Stomach (tissue), 19 donors: ENCODE data around the gene SIPA1. TPM values are rescaled to one million over a fixed set of nuclear protein-coding genes. Genes with fewer than 3 reads are reported as not detected.

Experiments
- DNase-seq, 2 donors: peaks; one replicate each; pipeline versions ENCODE4 v3.0.0 to v3.0.0-alpha.2; 2013 to 2019
- H3K27ac ChIP-seq, 5 donors: fragments of 200-600 bp in 4 of 5; sonication (generic) in 4 of 5; one replicate each; pipeline ENCODE4 v1.5.1; 2013 to 2019; ENCODE audit warnings: mild to moderate bottlenecking in 1 of 5, moderate library complexity in 1 of 5
- H3K27me3 ChIP-seq, 3 donors: fragments of 200-600 bp; sonication (generic); one replicate each; pipeline ENCODE4 v1.5.1; 2017 to 2019; ENCODE audit warnings: mixed run types in 1 of 3
- H3K36me3 ChIP-seq, 4 donors: fragments of 200-600 bp; sonication (generic); 1 replicate in 3 of 4; 2 replicates in 1 of 4; pipeline ENCODE4 v1.5.1; 2016 to 2019
- H3K4me1 ChIP-seq, 4 donors: fragments of 200-600 bp; sonication (generic); one replicate each; pipeline ENCODE4 v1.5.1; 2016 to 2019
- H3K4me3 ChIP-seq, 4 donors: fragments of 200-600 bp; sonication (generic) in 3 of 4; one replicate each; pipeline ENCODE4 v1.5.1; 2016 to 2019; ENCODE audit warnings: mild to moderate bottlenecking in 1 of 4
- H3K9me3 ChIP-seq, 4 donors: fragments of 200-600 bp; sonication (generic); one replicate each; pipeline ENCODE4 v1.5.1; 2016 to 2019
- CTCF ChIP-seq, 7 experiments: fragments of 450-650 bp in 4 of 7; fragments of 200-600 bp in 3 of 7; sonication (generic) in 3 of 7; IDR thresholded peaks; one replicate each; pipeline ENCODE4 v1.5.1; 2016 to 2019; ENCODE audit warnings: antibody characterized with exemption in 7 of 7, control low read depth in 2 of 7, mild to moderate bottlenecking in 1 of 7
- EP300 ChIP-seq: sonication (generic); formaldehyde crosslinking; IDR thresholded peaks from one replicate; pipeline ENCODE4 v1.6.1; 2017; ENCODE audit warnings: antibody characterized with exemption
- POLR2A ChIP-seq, 4 donors: fragments of 450-650 bp; IDR thresholded peaks; one replicate each; pipeline ENCODE4 v1.6.1; 2016; ENCODE audit warnings: antibody characterized with exemption in 4 of 4, control low read depth in 2 of 4, mild to moderate bottlenecking in 1 of 4, moderate library complexity in 1 of 4
- POLR2AphosphoS5 ChIP-seq, 3 donors: sonication (generic); formaldehyde crosslinking; IDR thresholded peaks; one replicate each; pipeline ENCODE4 v1.6.1; 2016; ENCODE audit warnings: antibody characterized with exemption in 3 of 3
- WGBS, 5 donors: extraction: QIAGEN DNeasy Blood & Tissue Kit in 3 of 5; methylation state at CpG; one replicate each; pipeline versions ENCODE4 v1.1.5 to v1.1.7; 2013 to 2018; 5-methylcytosine and 5-hydroxymethylcytosine counted together
- intact Hi-C: fragments of 100-400 bp; cut with DNase I; formaldehyde crosslinking; loops from one replicate; pipeline ENCODE4 v1.15.1; 2023; ENCODE audit warnings: low total_unique reads
- long read RNA-seq, 10 donors: transcript quantifications; one replicate each; lab custom pipeline, GENCODE V29; 2026
- polyA plus RNA-seq, 3 donors: library from polyadenylated mRNA; stranded (reverse); fragments of 200-250 nt; gene quantifications; one replicate each; pipeline ENCODE4 v1.2.3, GENCODE V29; 2013
- total RNA-seq, 5 donors: library from RNA; depleted of rRNA; stranded (reverse); fragments of >200 nt; gene quantifications; one replicate each; pipeline versions ENCODE4 v1.1.0 to v1.2.3, GENCODE V29; 2014 to 2016
- donor health status: healthy with polysubstance abuse.
- donor health status: Bipolar disorder and iron deficiency.
- donor health status: healthy.

The SIPA1 gene
- 10 to 100 TPM; 13.2 to 47.5 (median 33.8) TPM for total RNA-seq
- 10 to 100 TPM; 59.9 to 80.4 (median 67.6) TPM for polyA plus RNA-seq
- long read RNA-seq, donor 1: 0 reads
- long read RNA-seq, donor 2, partial matches to known transcripts: 0 of 5 reads
- long read RNA-seq, donor 2, other reads (novel, unspliced or antisense): 0 of 5 reads
- long read RNA-seq, donor 3, partial matches to known transcripts: 0 of 2 reads
- long read RNA-seq, donor 3, other reads (novel, unspliced or antisense): 0 of 2 reads
- long read RNA-seq, donor 4: 0 reads
- long read RNA-seq, donor 5, partial matches to known transcripts: 0 of 1 reads
- long read RNA-seq, donor 5, other reads (novel, unspliced or antisense): 0 of 1 reads
- long read RNA-seq, donor 6, partial matches to known transcripts: 0 of 6 reads
- long read RNA-seq, donor 6, other reads (novel, unspliced or antisense): 0 of 6 reads
- long read RNA-seq, donor 7, partial matches to known transcripts: 0 of 2 reads
- long read RNA-seq, donor 7, other reads (novel, unspliced or antisense): 0 of 2 reads
- long read RNA-seq, donor 8, partial matches to known transcripts: 0 of 1 reads
- long read RNA-seq, donor 8, other reads (novel, unspliced or antisense): 0 of 1 reads
- long read RNA-seq, donor 9: 0 reads
- long read RNA-seq, donor 10: 0 reads

GRCh38 chr11:65637794-65638419, at the start of gene SIPA1:
Gene SIPA1, plus strand, starts transcription at chr11:65638101. Its CDS starts 2,821 bp downstream, at chr11:65640922.
- TF ChIP-seq POLR2AphosphoS5 (IDR thresholded peaks at IDR 0.05): peak; percentile 25 to 73 (median 41)
- no peak for TF ChIP-seq EP300
- TF ChIP-seq CTCF (IDR thresholded peaks at IDR 0.05): peak in 2 of 7 experiments; percentile 24 to 28
- TF ChIP-seq POLR2A (IDR thresholded peaks at IDR 0.05): no peak
- H3K36me3 ChIP-seq: peaks cover 36 to 63% (median 55%) of the 10 kb centered on the region in 4 donors
- peak within 1 kb of the TSS; percentile 70 to 88 (median 79) for H3K4me3 ChIP-seq
- 3 to 19% (median 4%) methylated on average over 9 to 46 of the region's 46 CpGs for WGBS, 5 donors
- intact Hi-C loops: no loop called here
- DNase-seq: peak; percentile 78 to 93
- H3K9me3 ChIP-seq: no peaks in the 10 kb centered on the region
- H3K27ac ChIP-seq: peak within 1 kb of the TSS; percentile 85 to 95 (median 89)
- no peaks in the 10 kb centered on the region for H3K27me3 ChIP-seq
- peaks cover 36 to 70% (median 52%) of the 10 kb centered on the region in 4 donors for H3K4me1 ChIP-seq

GRCh38 chr11:65588199-65589054, 49.5 kb upstream of the SIPA1 start:
- Histone ChIP-seq H3K9me3 (no peaks in the 10 kb centered on the region), H3K4me3 (no peak overlapping the region), H3K27ac (peak overlapping the region; percentile 8 to 81 (median 71)), H3K4me1 (peaks cover 34 to 96% (median 72%) of the 10 kb centered on the region in 4 donors), H3K27me3 (no peaks in the 10 kb centered on the region), H3K36me3 (peaks cover 18 to 83% (median 72%) of the 10 kb centered on the region in 4 donors)
- no peak for TF ChIP-seq EP300
- peak in 5 of 7 experiments; percentile 36 to 75 (median 72) for TF ChIP-seq CTCF (IDR thresholded peaks at IDR 0.05)
- TF ChIP-seq POLR2A (IDR thresholded peaks at IDR 0.05): no peak
- TF ChIP-seq POLR2AphosphoS5 (IDR thresholded peaks at IDR 0.05): peak in 1 of 3 donors; percentile 17
- intact Hi-C loops: no loop called here
- 11 to 48% (median 46%) methylated on average over 11 to 13 of the region's 13 CpGs for WGBS, 5 donors
- DNase-seq: peak; percentile 80 to 82

GRCh38 chr11:65589444-65590239, 48.3 kb upstream of the SIPA1 start:
- Histone ChIP-seq H3K27me3 (no peaks in the 10 kb centered on the region), H3K4me1 (peaks cover 35 to 94% (median 77%) of the 10 kb centered on the region in 4 donors), H3K27ac (peak overlapping the region in 3 of 5 donors; percentile 27 to 81 (median 34)), H3K9me3 (no peaks in the 10 kb centered on the region), H3K4me3 (no peak overlapping the region), H3K36me3 (peaks cover 14 to 73% (median 62%) of the 10 kb centered on the region in 4 donors)
- TF ChIP-seq POLR2A (IDR thresholded peaks at IDR 0.05): no peak
- TF ChIP-seq POLR2AphosphoS5 (IDR thresholded peaks at IDR 0.05): no peak
- no peak for TF ChIP-seq CTCF (IDR thresholded peaks at IDR 0.05)
- TF ChIP-seq EP300: no peak
- intact Hi-C loops: no loop called here
- no peak for DNase-seq
- WGBS, 5 donors: 53 to 78% (median 71%) methylated on average over 7 to 9 of the region's 9 CpGs
